OCI-LY3 (cell line): ENCODE measurements around the gene CDR2L.

Experiments
- CTCF ChIP-seq: fragments of 200-600, 300-600 bp; sonication (generic); IDR thresholded peaks from 2 replicates; pipeline ENCODE4 v1.5.1; 2014; ENCODE audit warnings: antibody characterized with exemption, low read length, low read depth
- EZH2phosphoT487 ChIP-seq: fragments of 200-600 bp; shearing (Covaris generic); IDR thresholded peaks from 2 replicates; pipeline ENCODE4 v1.6.1; 2018; ENCODE audit warnings: antibody characterized with exemption, mixed run types, low read depth

DNA sequence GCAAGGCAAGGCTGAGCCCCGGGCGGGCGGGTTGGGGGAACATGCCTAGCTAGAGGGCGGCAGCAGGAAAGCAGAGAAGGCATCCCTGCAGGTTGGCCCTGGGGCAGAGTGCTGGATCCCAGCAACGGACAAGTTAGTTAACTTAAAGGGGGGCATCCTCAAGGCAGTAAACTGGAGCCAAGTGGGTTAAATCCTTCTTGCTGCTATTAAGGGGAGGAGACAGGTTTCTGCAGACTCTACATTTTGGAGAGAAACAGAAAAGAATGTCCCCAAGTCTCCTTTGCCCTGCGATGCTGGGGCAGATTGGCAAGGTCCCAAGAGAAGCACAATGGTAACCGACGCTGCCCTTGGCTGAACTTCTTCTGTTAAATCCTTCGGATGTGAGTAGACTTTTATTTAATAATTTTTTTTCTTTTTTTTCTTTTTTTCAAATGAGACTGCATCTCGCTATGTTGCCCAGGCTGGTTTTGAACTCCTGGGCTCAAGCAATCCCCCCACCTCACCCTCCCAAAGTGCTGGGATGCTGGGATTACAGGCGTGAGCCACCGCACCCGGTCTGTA lies 45.4 kb downstream of the CDR2L start:
- TF ChIP-seq CTCF (no peak), EZH2phosphoT487 (no peak)
